DND-41 (cell line): ENCODE data around the gene TMEM116.

Source experiments
- EZH2 ChIP-seq: IDR thresholded peaks from 3 replicates; pipeline ENCODE4 v1.6.1; 2012; ENCODE audit warnings: borderline replicate concordance, low read depth, mild to moderate bottlenecking, moderate library complexity, low read length, inconsistent platforms; ENCODE audit not compliant: severe bottlenecking
- TF ChIP-seq, protein P1 (sequence below): IDR thresholded peaks from 2 replicates; pipeline ENCODE4 v1.5.1; 2012; ENCODE audit warnings: borderline replicate concordance, low read length, moderate library complexity, mild to moderate bottlenecking; ENCODE audit not compliant: poor library complexity, severe bottlenecking; ENCODE audit errors: extremely low read depth

- TF ChIP-seq, protein P1, sequence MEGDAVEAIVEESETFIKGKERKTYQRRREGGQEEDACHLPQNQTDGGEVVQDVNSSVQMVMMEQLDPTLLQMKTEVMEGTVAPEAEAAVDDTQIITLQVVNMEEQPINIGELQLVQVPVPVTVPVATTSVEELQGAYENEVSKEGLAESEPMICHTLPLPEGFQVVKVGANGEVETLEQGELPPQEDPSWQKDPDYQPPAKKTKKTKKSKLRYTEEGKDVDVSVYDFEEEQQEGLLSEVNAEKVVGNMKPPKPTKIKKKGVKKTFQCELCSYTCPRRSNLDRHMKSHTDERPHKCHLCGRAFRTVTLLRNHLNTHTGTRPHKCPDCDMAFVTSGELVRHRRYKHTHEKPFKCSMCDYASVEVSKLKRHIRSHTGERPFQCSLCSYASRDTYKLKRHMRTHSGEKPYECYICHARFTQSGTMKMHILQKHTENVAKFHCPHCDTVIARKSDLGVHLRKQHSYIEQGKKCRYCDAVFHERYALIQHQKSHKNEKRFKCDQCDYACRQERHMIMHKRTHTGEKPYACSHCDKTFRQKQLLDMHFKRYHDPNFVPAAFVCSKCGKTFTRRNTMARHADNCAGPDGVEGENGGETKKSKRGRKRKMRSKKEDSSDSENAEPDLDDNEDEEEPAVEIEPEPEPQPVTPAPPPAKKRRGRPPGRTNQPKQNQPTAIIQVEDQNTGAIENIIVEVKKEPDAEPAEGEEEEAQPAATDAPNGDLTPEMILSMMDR: no peak
- TF ChIP-seq EZH2: no peak
These were observed 17.0 kb downstream of the TMEM116 start for GRCh38 chr12:111995782-111996480.
